GM19035 (cell line): ENCODE results near the gene CREBRF.
"Not testable (repeated sequence)": the region's sequence is repeated elsewhere in the genome, so short reads cannot be mapped to it uniquely, and the experiment has no call there.

Experiments
- ATAC-seq: cut with Tn5 transposase; IDR thresholded peaks from one replicate; pipeline ENCODE4 v1.9.1; 2021; ENCODE audit not compliant: unreplicated experiment

The CREBRF gene

DNA sequence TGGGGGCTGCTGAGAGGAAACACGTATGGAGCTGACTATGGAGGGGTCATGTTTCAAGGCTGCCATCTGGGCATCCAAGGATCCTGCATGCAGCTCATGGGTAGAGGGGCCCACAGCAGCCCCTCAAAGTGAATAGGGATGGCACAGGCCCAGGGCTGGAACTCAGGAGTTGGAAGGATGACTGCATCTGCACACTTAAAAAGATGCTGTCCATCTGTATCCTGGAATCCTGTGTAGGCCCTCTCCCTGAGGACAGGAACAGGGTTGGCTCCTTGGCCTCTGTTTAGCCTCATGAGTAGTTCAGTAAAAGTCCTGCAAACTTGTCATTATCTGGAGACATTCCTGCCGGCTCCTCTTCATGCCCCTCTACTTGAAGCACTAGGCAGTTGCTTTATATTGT is 92.2 kb downstream of the CREBRF start:
- no peak for ATAC-seq

DNA sequence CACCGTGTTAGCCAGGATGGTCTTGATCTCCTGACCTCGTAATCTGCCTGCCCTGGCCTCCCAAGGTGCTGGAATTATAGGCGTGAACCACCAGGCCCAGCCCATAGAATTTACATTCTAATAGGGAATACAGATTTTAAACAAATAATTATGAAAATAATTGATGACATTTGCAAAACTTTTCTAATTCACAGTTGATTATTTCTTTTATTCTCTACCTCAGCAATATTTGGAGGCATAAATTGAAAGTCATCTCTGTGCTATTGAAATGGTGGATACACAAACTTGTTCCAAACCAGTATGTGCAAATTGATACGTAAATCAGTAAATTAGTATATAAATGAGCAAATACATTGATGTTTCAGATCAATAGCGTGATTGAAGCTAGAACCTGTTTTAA is 96.4 kb downstream of the CREBRF start:
- ATAC-seq, result no peak

DNA sequence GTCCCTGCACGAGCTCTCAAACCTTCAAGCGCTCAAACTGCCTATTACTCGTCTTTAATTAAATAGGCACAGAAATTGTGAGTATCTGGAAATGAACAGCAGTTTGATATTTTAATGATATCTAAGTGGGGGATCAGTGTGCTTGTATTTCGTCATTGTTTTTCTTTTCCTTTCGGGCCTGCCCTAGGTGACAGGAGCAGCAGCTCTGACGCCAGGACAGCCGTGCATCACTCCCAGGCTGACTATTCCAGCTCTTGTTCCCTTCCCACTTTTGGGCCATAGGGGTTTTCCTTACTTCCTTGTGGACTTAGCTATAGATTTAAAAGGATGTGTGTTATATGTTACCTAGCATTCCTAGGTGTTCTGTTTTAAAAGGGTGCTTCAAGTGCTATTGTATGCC is 97.7 kb downstream of the CREBRF start:
- ATAC-seq, result no peak

DNA sequence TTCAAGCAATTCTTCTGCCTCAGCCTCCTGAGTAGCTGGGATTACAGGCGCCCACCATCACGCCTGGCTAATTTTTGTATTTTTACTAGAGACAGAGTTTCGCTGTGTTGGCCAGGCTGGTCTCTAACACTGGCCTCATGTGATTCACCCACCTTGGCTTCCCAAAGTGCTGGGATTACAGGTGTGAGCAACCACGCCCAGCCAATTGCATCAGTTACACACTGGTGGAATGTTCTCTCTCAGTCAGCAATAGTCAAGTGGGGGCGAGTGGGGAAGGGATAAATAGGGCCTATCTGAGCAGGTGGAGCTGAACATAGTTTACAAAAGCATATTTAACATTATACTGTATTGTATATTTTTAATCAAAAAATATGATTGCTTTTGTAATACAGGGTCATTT is 98.5 kb downstream of the CREBRF start:
- not testable (repeated sequence) for ATAC-seq

DNA sequence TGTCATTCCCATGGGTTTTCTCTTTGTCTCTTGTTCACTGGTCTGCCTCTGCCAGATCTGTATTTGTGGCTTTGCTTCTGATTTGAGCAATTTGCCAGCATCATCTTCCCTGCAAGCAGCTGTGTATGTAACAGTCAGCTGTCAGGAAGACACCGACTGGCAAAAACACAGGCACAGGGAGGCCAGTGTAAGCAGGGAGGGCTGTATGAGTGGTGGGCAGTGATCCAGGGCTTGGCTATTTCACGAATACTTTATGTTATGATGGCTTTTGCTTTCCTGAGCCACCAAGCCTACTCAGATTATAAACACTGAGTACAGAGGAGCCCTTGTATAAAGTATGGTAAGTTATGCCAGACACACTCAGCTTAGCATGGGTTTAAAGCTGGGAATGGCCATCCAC is 99.8 kb downstream of the CREBRF start:
- ATAC-seq, result no peak

DNA sequence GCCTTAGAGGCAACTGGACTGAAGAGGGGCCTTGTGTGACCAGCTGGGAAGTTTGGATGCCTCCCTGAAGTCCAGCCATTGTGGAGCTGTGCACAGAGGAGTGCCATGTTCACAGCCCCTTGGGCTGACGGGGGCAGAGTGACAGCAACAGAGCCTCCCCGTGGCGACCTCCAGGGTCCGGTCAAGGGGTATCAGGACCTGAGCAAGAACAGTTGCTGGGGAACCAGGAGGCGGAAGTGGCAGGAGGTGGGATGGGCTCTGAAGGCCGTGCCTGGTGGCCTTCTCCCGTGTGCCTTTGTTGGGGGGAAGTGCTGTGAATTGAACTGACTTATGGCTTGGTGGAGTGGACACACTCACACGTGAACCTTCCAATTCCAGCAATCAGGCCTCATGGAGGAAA is 102.2 kb downstream of the CREBRF start:
- ATAC-seq, result no peak

DNA sequence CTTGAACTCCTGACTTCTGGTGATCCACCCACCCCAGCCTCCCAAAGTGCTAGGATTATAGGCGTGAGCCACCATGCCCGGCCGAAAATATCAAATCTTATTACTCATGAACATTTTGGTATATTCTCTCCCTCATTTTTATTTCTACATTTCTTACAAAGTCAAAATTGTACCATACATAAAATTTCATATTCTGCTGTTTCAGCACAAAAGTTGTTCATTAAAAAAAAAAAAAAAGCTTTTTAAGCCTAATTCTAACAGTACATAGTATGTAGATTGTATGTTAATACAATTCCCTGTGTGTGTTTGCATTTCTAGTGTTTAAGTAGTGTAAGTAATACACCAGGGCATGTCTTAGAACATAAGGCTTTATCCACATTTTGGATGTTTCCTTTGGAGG is 103.1 kb downstream of the CREBRF start:
- ATAC-seq, result no peak

DNA sequence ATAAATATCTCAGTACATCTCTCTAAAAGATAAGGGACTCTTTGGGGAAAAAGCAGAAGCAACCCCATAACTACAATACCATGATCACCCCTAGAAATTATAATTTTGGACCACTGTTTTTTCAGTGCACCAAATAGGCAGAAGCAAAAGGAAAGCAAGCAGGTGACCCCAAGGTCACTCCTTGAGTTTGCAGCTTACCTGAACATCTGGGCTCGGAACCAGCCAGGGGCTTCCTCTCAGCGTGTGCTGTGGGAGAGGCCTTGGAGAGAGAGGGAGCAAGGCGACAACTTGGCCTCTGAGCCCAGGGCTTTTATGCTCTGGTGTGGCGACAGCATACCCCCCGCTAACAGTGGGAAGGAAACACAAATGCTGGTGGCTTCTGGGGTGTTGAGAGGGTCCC is 105.0 kb downstream of the CREBRF start:
- ATAC-seq, result no peak

DNA sequence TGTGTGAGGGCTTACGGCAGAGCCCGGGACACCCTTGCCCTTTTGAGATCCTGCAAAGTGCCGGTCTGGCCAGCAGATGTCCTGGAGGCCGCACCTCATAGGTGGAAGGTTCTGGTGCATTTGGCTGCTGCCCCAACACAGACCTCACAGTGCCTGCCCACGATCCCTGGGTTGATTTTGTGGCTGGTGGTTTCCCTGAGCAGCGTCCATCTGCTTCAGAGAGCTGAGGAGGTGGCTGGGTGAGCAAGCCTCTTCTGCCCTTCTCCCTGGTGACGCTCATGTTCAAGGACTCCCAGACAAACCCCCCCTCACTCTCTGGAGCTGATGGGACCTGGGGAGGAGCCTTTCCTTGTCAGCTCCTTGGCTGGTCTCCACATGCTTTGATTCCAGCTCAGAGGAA is 107.1 kb downstream of the CREBRF start:
- no peak for ATAC-seq

DNA sequence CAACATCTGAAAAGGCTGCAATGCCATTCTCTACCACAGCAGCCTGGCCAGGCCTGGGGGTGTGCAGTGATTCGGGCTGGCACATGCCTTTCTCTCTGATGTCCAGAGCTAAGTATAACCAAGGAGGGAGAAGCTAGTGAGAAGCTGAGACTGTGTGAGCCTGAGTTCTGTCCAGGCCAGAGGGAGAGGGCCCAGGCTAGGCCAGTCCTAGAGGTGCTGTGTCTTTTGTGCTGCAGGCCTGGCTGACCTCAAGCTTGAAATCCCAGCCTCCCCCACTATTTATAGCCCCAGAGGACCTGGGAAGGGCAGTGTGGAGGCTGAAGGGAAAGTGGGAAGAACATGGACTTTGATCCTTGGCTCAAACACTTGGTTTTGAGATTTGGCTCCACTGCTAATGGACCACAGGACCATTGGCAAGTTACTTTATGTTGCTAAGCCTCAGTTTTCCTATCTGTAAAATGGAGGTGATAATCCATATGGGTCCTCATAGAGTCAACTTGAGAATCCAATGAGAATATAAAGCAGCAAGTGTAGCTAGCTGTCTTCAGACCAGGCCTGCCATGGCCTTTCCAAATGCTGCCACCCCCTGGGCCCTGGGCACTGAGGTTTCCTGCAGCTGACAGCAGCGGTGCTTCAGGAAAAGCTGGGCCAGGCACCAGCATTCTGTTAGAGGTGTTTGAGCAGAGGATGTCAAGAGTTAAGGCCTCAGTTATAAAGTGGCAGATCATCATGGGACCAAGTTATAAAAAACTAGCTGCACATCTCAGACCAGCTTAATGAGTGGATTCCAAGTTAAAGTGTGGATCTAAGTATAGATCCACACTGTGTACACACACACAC is 109.2 kb downstream of the CREBRF start:
- ATAC-seq, result no peak

DNA sequence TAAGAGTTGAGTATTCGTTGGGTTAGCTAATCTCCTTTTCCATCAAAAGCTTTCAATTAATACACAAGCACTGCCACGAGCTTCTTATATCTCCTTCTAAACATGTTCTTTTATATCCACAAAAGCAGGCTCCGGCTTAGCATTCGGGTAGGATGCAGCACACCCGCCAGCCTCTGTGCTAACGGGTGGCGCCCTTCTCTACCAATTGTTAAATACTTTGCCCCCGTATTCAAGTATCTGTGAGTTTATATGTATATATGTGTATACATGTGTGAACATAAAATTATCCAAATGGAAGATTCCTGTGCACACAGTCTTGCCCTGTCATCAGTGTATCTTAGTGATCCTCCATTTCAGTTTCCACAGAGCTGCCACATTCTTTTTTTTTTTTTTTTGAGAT is 116.0 kb downstream of the CREBRF start:
- ATAC-seq, result no peak

DNA sequence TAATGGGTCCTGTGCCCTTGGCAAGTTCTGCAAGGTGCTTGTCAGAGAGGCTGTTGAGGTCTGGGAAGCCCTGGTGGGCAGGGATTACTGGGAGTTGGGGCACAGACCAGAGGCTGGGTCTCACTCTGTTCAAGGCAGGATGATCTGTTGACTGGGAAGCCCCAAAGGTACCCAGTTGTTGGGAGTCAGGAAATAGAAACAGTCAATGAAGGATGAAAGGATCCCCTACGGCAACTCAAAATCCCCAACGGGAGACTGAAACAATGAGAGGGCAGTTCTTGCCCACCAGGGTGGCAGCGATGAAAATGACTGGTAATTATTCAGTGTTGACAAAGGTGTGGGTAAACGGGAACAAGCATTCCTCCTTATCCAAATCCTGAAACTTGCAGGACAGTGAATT is 119.4 kb downstream of the CREBRF start:
- no peak for ATAC-seq

DNA sequence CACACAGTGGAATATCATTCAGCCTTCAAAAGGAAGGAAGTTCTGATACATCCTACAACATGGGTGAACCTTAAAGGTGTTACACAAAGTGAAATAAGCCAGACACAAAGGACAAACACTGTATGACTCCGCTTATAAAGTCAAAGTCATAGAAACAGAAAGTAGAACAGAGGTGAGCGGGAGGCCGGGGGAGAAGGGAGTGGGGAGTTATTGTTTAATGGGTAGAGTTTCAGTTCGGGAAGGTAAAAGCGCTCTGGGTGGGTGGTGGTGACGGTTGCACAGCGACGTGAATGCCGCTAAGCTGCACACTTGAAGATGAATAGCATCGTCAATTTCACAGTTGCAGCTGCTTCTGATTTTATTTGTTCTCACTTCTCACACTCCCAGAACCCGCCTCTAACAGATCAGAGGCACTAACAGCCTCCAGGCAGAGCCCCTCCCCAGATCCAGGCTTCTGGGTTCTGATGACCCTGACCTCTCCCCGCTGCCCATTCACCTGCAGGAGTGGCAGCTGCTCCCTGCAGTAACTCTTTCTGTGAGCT is 122.3 kb downstream of the CREBRF start:
- ATAC-seq, result no peak

DNA sequence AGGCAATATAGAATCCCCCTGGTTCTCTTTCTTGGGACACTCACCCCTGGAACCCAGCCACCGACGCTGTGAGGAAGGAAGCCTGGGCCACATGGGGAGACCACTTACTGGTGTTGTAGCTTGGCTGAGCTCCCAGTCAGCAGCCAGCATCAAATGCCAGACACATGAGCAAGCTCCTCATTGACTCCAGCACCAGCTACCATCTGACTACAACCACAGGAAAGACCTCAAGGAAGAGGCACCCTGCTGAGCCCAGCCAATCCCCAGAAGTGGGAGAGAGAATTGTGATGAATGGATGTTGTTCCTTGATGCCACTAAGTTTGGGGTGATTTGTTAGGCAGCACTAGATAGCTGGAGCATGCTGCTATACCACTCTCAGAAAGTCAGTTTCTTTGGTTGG is 124.2 kb downstream of the CREBRF start:
- ATAC-seq, result no peak

DNA sequence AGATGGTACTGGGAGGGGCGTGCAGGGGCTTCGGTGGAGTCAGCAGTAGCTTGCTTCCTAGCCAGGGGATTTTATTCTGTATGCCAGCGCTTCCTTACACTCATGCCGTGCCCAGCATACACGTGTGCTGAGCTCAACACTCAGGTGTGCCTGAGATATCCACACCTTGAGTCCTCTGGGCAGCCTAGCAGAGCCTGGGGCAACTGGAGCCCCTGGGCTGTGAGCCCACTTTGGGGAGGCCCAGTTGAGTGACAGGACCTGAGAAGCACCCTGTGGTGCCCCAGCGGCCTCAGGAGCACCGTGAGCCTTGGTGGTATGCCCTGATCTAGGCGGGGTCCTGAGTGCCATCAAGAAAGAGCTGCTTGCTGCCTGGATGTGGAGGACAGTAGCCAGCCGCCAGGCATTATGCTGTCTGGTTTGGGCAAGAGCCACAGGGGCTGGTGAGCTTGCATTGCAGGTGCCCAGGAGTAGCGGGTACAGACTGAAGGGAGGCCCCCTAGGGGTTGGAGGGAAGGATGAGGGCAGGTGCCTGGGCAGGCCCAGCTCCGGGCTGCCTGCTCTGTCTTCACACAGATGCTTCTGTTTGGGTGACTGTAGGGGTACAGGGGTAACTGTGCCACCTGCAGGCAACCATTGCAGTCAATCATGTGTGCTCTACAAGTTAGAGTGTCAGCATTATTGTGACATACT is 131.0 kb downstream of the CREBRF start:
- no peak for ATAC-seq

DNA sequence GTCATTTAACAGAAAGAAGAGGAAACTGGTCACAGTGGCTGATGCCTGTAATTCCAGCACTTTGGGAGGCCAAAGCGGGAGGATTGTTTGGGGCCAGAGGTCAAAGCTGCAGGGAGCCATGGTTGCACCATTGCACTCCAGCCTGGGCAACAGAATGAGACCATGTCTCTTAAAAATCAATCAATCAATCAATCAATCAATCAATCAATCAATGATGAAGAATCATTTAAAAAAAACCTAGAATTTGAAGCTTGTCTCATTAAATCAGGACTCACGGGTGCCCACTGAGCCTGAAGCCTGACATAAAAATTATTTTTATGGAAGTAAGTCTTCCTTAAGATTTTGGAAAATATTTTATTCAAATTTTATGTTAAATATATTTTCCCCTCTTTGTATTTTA is 132.1 kb downstream of the CREBRF start:
- ATAC-seq, result no peak
